Stomach (tissue), 9 donors: ENCODE measurements around the gene GNAS-AS1. TPM values are rescaled to one million over a fixed set of nuclear protein-coding genes. Genes with fewer than 3 reads are reported as not detected.

ENCODE experiments used
- DNase-seq, 2 donors: peaks; one replicate each; pipeline versions ENCODE4 v3.0.0 to v3.0.0-alpha.2; 2013 to 2019
- H3K27ac ChIP-seq, 5 donors: fragments of 200-600 bp in 4 of 5; sonication (generic) in 4 of 5; one replicate each; pipeline ENCODE4 v1.5.1; 2013 to 2019; ENCODE audit warnings: mild to moderate bottlenecking in 1 of 5, moderate library complexity in 1 of 5
- H3K27me3 ChIP-seq, 3 donors: fragments of 200-600 bp; sonication (generic); one replicate each; pipeline ENCODE4 v1.5.1; 2017 to 2019; ENCODE audit warnings: mixed run types in 1 of 3
- H3K36me3 ChIP-seq, 4 donors: fragments of 200-600 bp; sonication (generic); 1 replicate in 3 of 4; 2 replicates in 1 of 4; pipeline ENCODE4 v1.5.1; 2016 to 2019
- H3K4me1 ChIP-seq, 4 donors: fragments of 200-600 bp; sonication (generic); one replicate each; pipeline ENCODE4 v1.5.1; 2016 to 2019
- H3K4me3 ChIP-seq, 4 donors: fragments of 200-600 bp; sonication (generic) in 3 of 4; one replicate each; pipeline ENCODE4 v1.5.1; 2016 to 2019; ENCODE audit warnings: mild to moderate bottlenecking in 1 of 4
- H3K9me3 ChIP-seq, 4 donors: fragments of 200-600 bp; sonication (generic); one replicate each; pipeline ENCODE4 v1.5.1; 2016 to 2019
- EP300 ChIP-seq: sonication (generic); formaldehyde crosslinking; IDR thresholded peaks from one replicate; pipeline ENCODE4 v1.6.1; 2017; ENCODE audit warnings: antibody characterized with exemption
- POLR2A ChIP-seq, 4 donors: fragments of 450-650 bp; IDR thresholded peaks; one replicate each; pipeline ENCODE4 v1.6.1; 2016; ENCODE audit warnings: antibody characterized with exemption in 4 of 4, control low read depth in 2 of 4, mild to moderate bottlenecking in 1 of 4, moderate library complexity in 1 of 4
- POLR2AphosphoS5 ChIP-seq, 3 donors: sonication (generic); formaldehyde crosslinking; IDR thresholded peaks; one replicate each; pipeline ENCODE4 v1.6.1; 2016; ENCODE audit warnings: antibody characterized with exemption in 3 of 3
- WGBS, 5 donors: extraction: QIAGEN DNeasy Blood & Tissue Kit in 3 of 5; methylation state at CpG; one replicate each; pipeline versions ENCODE4 v1.1.5 to v1.1.7; 2013 to 2018; 5-methylcytosine and 5-hydroxymethylcytosine counted together
- intact Hi-C: fragments of 100-400 bp; cut with DNase I; formaldehyde crosslinking; loops from one replicate; pipeline ENCODE4 v1.15.1; 2023; ENCODE audit warnings: low total_unique reads
- polyA plus RNA-seq, 3 donors: library from polyadenylated mRNA; stranded (reverse); fragments of 200-250 nt; gene quantifications; one replicate each; pipeline ENCODE4 v1.2.3, GENCODE V29; 2013
- total RNA-seq, 5 donors: library from RNA; depleted of rRNA; stranded (reverse); fragments of >200 nt; gene quantifications; one replicate each; pipeline versions ENCODE4 v1.1.0 to v1.2.3, GENCODE V29; 2014 to 2016
- TF ChIP-seq, protein P1 (sequence below), 7 experiments: fragments of 450-650 bp in 4 of 7; fragments of 200-600 bp in 3 of 7; sonication (generic) in 3 of 7; IDR thresholded peaks; one replicate each; pipeline ENCODE4 v1.5.1; 2016 to 2019; ENCODE audit warnings: antibody characterized with exemption in 7 of 7, control low read depth in 2 of 7, mild to moderate bottlenecking in 1 of 7
- donor health status: healthy with polysubstance abuse.
- donor health status: Bipolar disorder and iron deficiency.
- donor health status: healthy.

Gene GNAS-AS1
- total and polyA plus RNA-seq, 8 donors, result 0.15 to 45.5 (median 1.8) TPM; not detected in 4

GRCh38 chr20:58810116-58810878, 40.4 kb downstream of the GNAS-AS1 start:
- Histone ChIP-seq H3K4me1 (no peaks in the 10 kb centered on the region), H3K4me3 (no peak overlapping the region), H3K36me3 (no peaks in the 10 kb centered on the region), H3K9me3 (no peaks in the 10 kb centered on the region), H3K27me3 (peaks cover 0 to 68% (median 4%) of the 10 kb centered on the region in 3 donors), H3K27ac (no peak overlapping the region)
- intact Hi-C loops, result no loop called here
- TF ChIP-seq, protein P1, sequence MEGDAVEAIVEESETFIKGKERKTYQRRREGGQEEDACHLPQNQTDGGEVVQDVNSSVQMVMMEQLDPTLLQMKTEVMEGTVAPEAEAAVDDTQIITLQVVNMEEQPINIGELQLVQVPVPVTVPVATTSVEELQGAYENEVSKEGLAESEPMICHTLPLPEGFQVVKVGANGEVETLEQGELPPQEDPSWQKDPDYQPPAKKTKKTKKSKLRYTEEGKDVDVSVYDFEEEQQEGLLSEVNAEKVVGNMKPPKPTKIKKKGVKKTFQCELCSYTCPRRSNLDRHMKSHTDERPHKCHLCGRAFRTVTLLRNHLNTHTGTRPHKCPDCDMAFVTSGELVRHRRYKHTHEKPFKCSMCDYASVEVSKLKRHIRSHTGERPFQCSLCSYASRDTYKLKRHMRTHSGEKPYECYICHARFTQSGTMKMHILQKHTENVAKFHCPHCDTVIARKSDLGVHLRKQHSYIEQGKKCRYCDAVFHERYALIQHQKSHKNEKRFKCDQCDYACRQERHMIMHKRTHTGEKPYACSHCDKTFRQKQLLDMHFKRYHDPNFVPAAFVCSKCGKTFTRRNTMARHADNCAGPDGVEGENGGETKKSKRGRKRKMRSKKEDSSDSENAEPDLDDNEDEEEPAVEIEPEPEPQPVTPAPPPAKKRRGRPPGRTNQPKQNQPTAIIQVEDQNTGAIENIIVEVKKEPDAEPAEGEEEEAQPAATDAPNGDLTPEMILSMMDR (IDR thresholded peaks at IDR 0.05), result no peak
- TF ChIP-seq POLR2AphosphoS5 (IDR thresholded peaks at IDR 0.05) (no peak), POLR2A (IDR thresholded peaks at IDR 0.05) (no peak), EP300 (no peak)
- DNase-seq, result no peak
- 70 to 84% (median 77%) methylated on average over 19 of the region's 19 CpGs for WGBS, 5 donors

DNA sequence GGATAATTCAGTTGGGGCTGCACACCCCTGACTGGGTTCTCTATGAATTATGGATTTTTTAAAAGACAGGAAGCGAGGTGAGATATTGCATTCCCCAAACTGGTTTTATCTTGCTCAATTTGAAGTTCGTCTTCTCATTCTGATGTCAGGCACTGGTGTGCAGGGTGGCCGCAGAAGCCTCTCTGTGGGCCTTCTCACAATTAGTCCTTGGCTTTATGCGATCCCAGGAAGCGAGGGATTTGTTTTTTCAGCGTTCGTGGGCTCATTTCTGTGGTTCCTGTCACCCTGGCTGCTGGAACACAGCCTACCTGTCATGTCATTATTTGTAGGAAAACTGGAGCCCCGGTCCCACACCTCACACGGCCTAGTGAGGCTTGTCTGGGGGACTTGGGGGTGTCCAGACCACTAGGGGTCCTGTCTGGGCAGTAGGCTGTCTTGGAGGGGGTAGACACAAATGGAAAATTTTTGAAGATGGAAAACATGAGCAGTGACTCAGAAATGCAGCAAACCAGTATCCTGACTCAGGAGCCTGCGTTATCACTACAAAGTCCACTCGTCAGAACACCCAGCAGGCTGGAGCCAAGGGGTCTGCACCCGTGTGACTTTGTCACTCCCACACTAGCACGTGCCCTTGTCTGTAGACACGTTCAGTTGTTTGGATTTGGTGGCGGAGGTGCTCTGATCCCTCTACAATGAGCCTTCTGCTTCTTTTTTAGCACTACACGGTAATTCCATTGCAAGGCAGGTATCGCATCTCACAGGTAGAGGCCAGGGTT, 42.2 kb downstream of the GNAS-AS1 start:
- Histone ChIP-seq H3K4me1 (no peaks in the 10 kb centered on the region), H3K27ac (no peak overlapping the region), H3K36me3 (no peaks in the 10 kb centered on the region), H3K4me3 (no peak overlapping the region), H3K27me3 (peaks cover 0 to 72% (median 12%) of the 10 kb centered on the region in 3 donors), H3K9me3 (no peaks in the 10 kb centered on the region)
- WGBS, 5 donors, result 50 to 68% (median 58%) methylated on average over 17 of the region's 17 CpGs
- intact Hi-C loops, result no loop called here
- TF ChIP-seq POLR2A (IDR thresholded peaks at IDR 0.05) (no peak), EP300 (no peak), POLR2AphosphoS5 (IDR thresholded peaks at IDR 0.05) (no peak)
- TF ChIP-seq, protein P1 (IDR thresholded peaks at IDR 0.05), result no peak
- DNase-seq, result no peak

GRCh38 chr20:58807801-58808200, 42.9 kb downstream of the GNAS-AS1 start:
- Histone ChIP-seq H3K27ac (no peak overlapping the region), H3K27me3 (peaks cover 0 to 73% (median 14%) of the 10 kb centered on the region in 3 donors), H3K4me1 (no peaks in the 10 kb centered on the region), H3K9me3 (no peaks in the 10 kb centered on the region), H3K4me3 (no peak overlapping the region), H3K36me3 (no peaks in the 10 kb centered on the region)
- intact Hi-C loops, result no loop called here
- 76 to 87% (median 85%) methylated on average over 11 of the region's 11 CpGs for WGBS, 5 donors
- TF ChIP-seq, protein P1 (IDR thresholded peaks at IDR 0.05), result no peak
- TF ChIP-seq POLR2A (IDR thresholded peaks at IDR 0.05) (no peak), POLR2AphosphoS5 (IDR thresholded peaks at IDR 0.05) (no peak), EP300 (no peak)
- DNase-seq, result no peak

GRCh38 chr20:58803533-58803932, 47.2 kb downstream of the GNAS-AS1 start:
- no peak for TF ChIP-seq POLR2A (IDR thresholded peaks at IDR 0.05)
- TF ChIP-seq, protein P1 (IDR thresholded peaks at IDR 0.05), result no peak
- TF ChIP-seq EP300, result no peak
- TF ChIP-seq POLR2AphosphoS5 (IDR thresholded peaks at IDR 0.05), result no peak
- 87 to 94% (median 90%) methylated on average over 17 to 18 of the region's 18 CpGs for WGBS, 5 donors
- intact Hi-C loops, result no loop called here
- DNase-seq, result no peak
- no peaks in the 10 kb centered on the region for H3K36me3 ChIP-seq
- peaks cover 0 to 54% (median 10%) of the 10 kb centered on the region in 3 donors for H3K27me3 ChIP-seq
- H3K27ac ChIP-seq, result no peak overlapping the region
- H3K4me1 ChIP-seq, result no peaks in the 10 kb centered on the region
- no peaks in the 10 kb centered on the region for H3K9me3 ChIP-seq
- H3K4me3 ChIP-seq, result no peak overlapping the region
